ENCODE data around the gene EMP2.
A peak's percentile ranks its signal among the peaks of the same experiment; 100 is the strongest.
"Not testable (repeated sequence)": the region's sequence is repeated elsewhere in the genome, so short reads cannot be mapped to it uniquely, and the experiment has no call there.

The EMP2 gene

GRCh38 chr16:10547708-10548107 is 32.7 kb downstream of the EMP2 start:
- DNase-seq = no peak

GRCh38 chr16:10543231-10543977 is 37.0 kb downstream of the EMP2 start:
- no peak for DNase-seq

GRCh38 chr16:10541366-10541765 is 39.0 kb downstream of the EMP2 start:
- no peak for DNase-seq

GRCh38 chr16:10539793-10540192 is 40.6 kb downstream of the EMP2 start:
- no peak for DNase-seq

- DNase-seq = no peak
These were observed 41.2 kb downstream of the EMP2 start for GRCh38 chr16:10539236-10539635.

GRCh38 chr16:10538583-10538982 is 41.8 kb downstream of the EMP2 start:
- no peak for DNase-seq

GRCh38 chr16:10537946-10538345 is 42.5 kb downstream of the EMP2 start:
- DNase-seq = no peak

- DNase-seq = no peak
These were observed 43.5 kb downstream of the EMP2 start for GRCh38 chr16:10536814-10537389.

GRCh38 chr16:10536328-10536727 is 44.1 kb downstream of the EMP2 start:
- not testable (repeated sequence) for DNase-seq

GRCh38 chr16:10535461-10535860 is 44.9 kb downstream of the EMP2 start:
- DNase-seq = no peak

- DNase-seq = no peak
These were observed 45.6 kb downstream of the EMP2 start for GRCh38 chr16:10534748-10535147.

- DNase-seq = not testable (repeated sequence)
These were observed 46.8 kb downstream of the EMP2 start for GRCh38 chr16:10533612-10534011.

- no peak for DNase-seq
These were observed 48.8 kb downstream of the EMP2 start for GRCh38 chr16:10531582-10531981.

- DNase-seq = no peak
These were observed 49.7 kb downstream of the EMP2 start for GRCh38 chr16:10530685-10531084.

- no peak for DNase-seq
These were observed 50.3 kb downstream of the EMP2 start for GRCh38 chr16:10529895-10530669.

GRCh38 chr16:10528635-10529034 is 51.8 kb downstream of the EMP2 start:
- DNase-seq = no peak

GRCh38 chr16:10526962-10527361 is 53.4 kb downstream of the EMP2 start:
- DNase-seq = no peak

GRCh38 chr16:10525214-10525825 is 55.1 kb downstream of the EMP2 start:
- DNase-seq = no peak

- DNase-seq = no peak
These were observed 57.4 kb downstream of the EMP2 start for GRCh38 chr16:10522966-10523365.

- DNase-seq = peak in 1 of 2 donors; percentile 23
These were observed 58.6 kb downstream of the EMP2 start for GRCh38 chr16:10521681-10522274.

GRCh38 chr16:10520869-10521578 is 59.4 kb downstream of the EMP2 start:
- no peak for DNase-seq

Measured in bone marrow (tissue), 2 donors.